HEK293T (cell line): ENCODE results near the gene SERINC1.

Experiments used
- CTCF ChIA-PET: fragments of 350-600 bp; formaldehyde crosslinking; extraction: SDS; loops from one replicate; lab custom pipeline; 2021; ENCODE audit warnings: antibody characterized with exemption, inconsistent platforms; lab: Yijun Ruan, JAX
- POLR2A ChIA-PET: fragments of 350-600 bp; formaldehyde crosslinking; extraction: SDS; loops from one replicate; lab custom pipeline; 2020; ENCODE audit warnings: antibody characterized with exemption, inconsistent platforms; lab: Yijun Ruan, JAX
- DNase-seq: peaks from one replicate; pipeline ENCODE4 v3.0.0; 2012; ENCODE audit warnings: mixed read lengths; ENCODE audit errors: extremely low spot score
- ARNT ChIP-seq: fragments of 450-650 bp; IDR thresholded peaks from 2 replicates; pipeline ENCODE4 v1.6.1; 2017; ENCODE audit warnings: mild to moderate bottlenecking
- BHLHE40 ChIP-seq: fragments of 450-650 bp; IDR thresholded peaks from 2 replicates; pipeline ENCODE4 v1.6.1; 2016; ENCODE audit warnings: mild to moderate bottlenecking, moderate library complexity, borderline replicate concordance
- CTBP1 ChIP-seq: fragments of 450-650 bp; IDR thresholded peaks from 2 replicates; pipeline ENCODE4 v1.6.1; 2016; ENCODE audit warnings: borderline replicate concordance
- ELF4 ChIP-seq: fragments of 450-650 bp; IDR thresholded peaks from 2 replicates; pipeline ENCODE4 v1.6.1; 2017; ENCODE audit warnings: antibody characterized with exemption
- FOXA1 ChIP-seq: fragments of 450-650 bp; IDR thresholded peaks from 2 replicates; pipeline ENCODE4 v1.6.1; 2016; ENCODE audit warnings: mild to moderate bottlenecking
- FOXK2 ChIP-seq: fragments of 450-650 bp; IDR thresholded peaks from 2 replicates; pipeline ENCODE4 v1.6.1; 2016; ENCODE audit warnings: mild to moderate bottlenecking
- FOXM1 ChIP-seq: fragments of 450-650 bp; IDR thresholded peaks from 2 replicates; pipeline ENCODE4 v1.6.1; 2017; ENCODE audit warnings: mild to moderate bottlenecking, borderline replicate concordance
- HDGF ChIP-seq: fragments of 450-650 bp; IDR thresholded peaks from 2 replicates; pipeline ENCODE4 v1.6.1; 2017; ENCODE audit warnings: antibody characterized with exemption, borderline replicate concordance
- L3MBTL2 ChIP-seq: fragments of 450-650 bp; conservative IDR thresholded peaks from 2 replicates; pipeline ENCODE4 v1.6.1; 2016; ENCODE audit warnings: mild to moderate bottlenecking
- LEF1 ChIP-seq: fragments of 450-650 bp; IDR thresholded peaks from 2 replicates; pipeline ENCODE4 v1.6.1; 2017; ENCODE audit warnings: mild to moderate bottlenecking, borderline replicate concordance
- NFRKB ChIP-seq: fragments of 450-650 bp; IDR thresholded peaks from 2 replicates; pipeline ENCODE4 v1.6.1; 2016; ENCODE audit warnings: mild to moderate bottlenecking, moderate library complexity
- SP1 ChIP-seq: fragments of 450-650 bp; IDR thresholded peaks from 2 replicates; pipeline ENCODE4 v1.6.1; 2017
- SUZ12 ChIP-seq: fragments of 450-650 bp; IDR thresholded peaks from 2 replicates; pipeline ENCODE4 v1.6.1; 2016; ENCODE audit warnings: mild to moderate bottlenecking
- TARDBP ChIP-seq: fragments of 450-650 bp; IDR thresholded peaks from 2 replicates; pipeline ENCODE4 v1.6.1; 2016
- ZNF384 ChIP-seq: fragments of 450-650 bp; IDR thresholded peaks from 2 replicates; pipeline ENCODE4 v1.6.1; 2016
- TF ChIP-seq, protein P1 (sequence below): fragments of 450-650 bp; IDR thresholded peaks from 2 replicates; pipeline ENCODE4 v1.6.1; 2016

The SERINC1 gene

DNA sequence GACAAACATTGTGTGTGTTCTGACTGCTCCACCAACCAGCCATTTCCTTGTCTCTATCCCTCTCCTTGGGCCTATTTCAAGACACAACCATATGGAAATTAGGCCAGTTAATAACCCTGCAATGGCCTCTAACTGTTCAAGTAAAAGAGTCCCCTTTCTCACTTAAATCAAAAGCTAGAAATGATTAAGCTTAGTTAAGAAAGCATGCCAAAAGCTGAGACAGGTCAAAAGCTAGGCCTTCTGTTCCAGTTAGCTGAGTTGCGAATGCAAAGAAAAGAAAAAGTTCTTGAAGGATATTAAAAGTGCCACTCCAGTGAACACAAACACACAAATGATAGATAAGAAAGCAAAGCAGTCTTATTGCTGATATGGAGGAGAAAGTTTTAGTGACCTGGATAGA is 22.5 kb downstream of the SERINC1 start:
- no peak for DNase-seq
- CTCF ChIA-PET: no interaction called here
- TF ChIP-seq SUZ12: no peak
- TF ChIP-seq HDGF: no peak
- no peak for TF ChIP-seq SP1
- TF ChIP-seq ELF4: no peak
- TF ChIP-seq ARNT: no peak
- TF ChIP-seq CTBP1: no peak
- no peak for TF ChIP-seq FOXA1
- no peak for TF ChIP-seq L3MBTL2
- no peak for TF ChIP-seq TARDBP
- TF ChIP-seq FOXM1: no peak
- TF ChIP-seq FOXK2: no peak
- TF ChIP-seq LEF1: no peak
- TF ChIP-seq, protein P1, sequence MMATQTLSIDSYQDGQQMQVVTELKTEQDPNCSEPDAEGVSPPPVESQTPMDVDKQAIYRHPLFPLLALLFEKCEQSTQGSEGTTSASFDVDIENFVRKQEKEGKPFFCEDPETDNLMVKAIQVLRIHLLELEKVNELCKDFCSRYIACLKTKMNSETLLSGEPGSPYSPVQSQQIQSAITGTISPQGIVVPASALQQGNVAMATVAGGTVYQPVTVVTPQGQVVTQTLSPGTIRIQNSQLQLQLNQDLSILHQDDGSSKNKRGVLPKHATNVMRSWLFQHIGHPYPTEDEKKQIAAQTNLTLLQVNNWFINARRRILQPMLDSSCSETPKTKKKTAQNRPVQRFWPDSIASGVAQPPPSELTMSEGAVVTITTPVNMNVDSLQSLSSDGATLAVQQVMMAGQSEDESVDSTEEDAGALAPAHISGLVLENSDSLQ: no peak
- no peak for TF ChIP-seq NFRKB
- no peak for TF ChIP-seq BHLHE40
- TF ChIP-seq ZNF384: no peak
- POLR2A ChIA-PET: no interaction called here

DNA sequence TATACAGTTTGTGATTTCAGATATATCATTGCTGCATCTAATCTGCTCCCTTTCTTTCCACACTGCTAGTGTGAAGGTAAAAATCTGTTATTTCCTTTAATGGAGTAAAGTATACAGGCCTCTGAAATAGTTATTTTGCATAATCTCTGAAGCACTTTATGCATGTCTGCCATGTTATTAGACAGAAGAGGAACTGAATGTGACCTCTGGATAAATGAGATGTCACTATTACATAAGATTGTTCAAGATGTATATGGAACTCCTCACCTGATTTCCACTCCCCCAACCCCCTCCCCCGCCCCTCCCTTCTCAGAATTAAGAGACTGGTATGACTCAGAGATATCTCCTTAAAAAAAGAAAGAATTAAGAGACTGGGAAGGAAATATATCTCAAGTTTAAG is 26.3 kb downstream of the SERINC1 start:
- no peak for DNase-seq
- TF ChIP-seq ARNT: no peak
- TF ChIP-seq SP1: no peak
- TF ChIP-seq ELF4: no peak
- TF ChIP-seq, protein P1: no peak
- TF ChIP-seq FOXK2: no peak
- TF ChIP-seq BHLHE40: no peak
- TF ChIP-seq TARDBP: no peak
- TF ChIP-seq L3MBTL2: no peak
- TF ChIP-seq FOXM1: no peak
- no peak for TF ChIP-seq FOXA1
- no peak for TF ChIP-seq NFRKB
- no peak for TF ChIP-seq HDGF
- TF ChIP-seq SUZ12: no peak
- no peak for TF ChIP-seq LEF1
- no peak for TF ChIP-seq CTBP1
- ChIA-PET POLR2A (no interaction called here), CTCF (no interaction called here)

DNA sequence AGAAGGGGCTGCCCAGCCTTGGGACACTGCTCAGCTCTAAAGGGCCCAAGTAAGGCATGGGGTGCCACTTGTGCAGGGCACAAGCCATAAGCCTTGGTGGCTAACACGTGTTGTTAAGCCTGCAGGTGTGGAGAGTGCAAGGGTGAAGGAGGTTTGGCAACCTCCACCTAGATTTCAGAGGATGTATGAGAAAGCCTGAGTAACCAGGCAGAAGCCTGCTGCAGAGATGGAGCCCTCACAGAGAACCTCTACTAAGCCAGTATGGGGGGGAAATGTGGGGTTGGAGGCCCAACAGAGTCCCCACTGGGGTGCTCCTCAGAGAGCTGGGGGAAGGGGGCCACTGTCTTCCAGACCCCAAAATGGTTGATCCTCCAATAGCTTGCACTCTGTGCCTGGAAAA is 32.6 kb downstream of the SERINC1 start:
- ChIA-PET POLR2A (no interaction called here), CTCF (no interaction called here)
- no peak for TF ChIP-seq FOXM1
- no peak for TF ChIP-seq SP1
- no peak for TF ChIP-seq HDGF
- TF ChIP-seq SUZ12: no peak
- no peak for TF ChIP-seq NFRKB
- TF ChIP-seq FOXA1: no peak
- no peak for TF ChIP-seq BHLHE40
- no peak for TF ChIP-seq ZNF384
- TF ChIP-seq CTBP1: no peak
- TF ChIP-seq L3MBTL2: no peak
- no peak for TF ChIP-seq ARNT
- TF ChIP-seq LEF1: no peak
- no peak for TF ChIP-seq TARDBP
- no peak for TF ChIP-seq FOXK2
- TF ChIP-seq ELF4: no peak
- TF ChIP-seq, protein P1: no peak
- DNase-seq: no peak

DNA sequence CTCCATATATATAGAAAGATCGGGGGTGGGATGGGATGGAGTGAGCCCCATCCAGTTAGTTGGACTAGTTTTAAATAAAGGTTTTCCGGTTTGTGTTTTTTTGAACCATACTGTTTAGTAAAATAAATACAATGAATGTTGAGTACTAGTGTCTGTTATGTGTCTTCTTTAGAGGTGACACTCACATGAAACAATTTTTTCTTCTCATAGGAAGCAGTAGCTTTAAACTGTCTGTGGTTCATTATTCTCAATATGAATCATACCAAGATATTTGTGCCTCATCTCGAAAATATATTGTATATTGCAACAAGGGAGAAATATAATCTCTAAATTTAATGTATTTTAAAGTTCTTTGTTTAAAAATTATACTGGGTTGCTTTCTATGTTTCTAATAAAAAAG is 38.8 kb downstream of the SERINC1 start:
- no peak for DNase-seq
- TF ChIP-seq FOXA1: no peak
- TF ChIP-seq FOXK2: no peak
- no peak for TF ChIP-seq TARDBP
- TF ChIP-seq L3MBTL2: no peak
- TF ChIP-seq, protein P1: no peak
- no peak for TF ChIP-seq CTBP1
- TF ChIP-seq NFRKB: no peak
- TF ChIP-seq LEF1: no peak
- TF ChIP-seq FOXM1: no peak
- no peak for TF ChIP-seq ELF4
- POLR2A ChIA-PET: no interaction called here
- CTCF ChIA-PET: no interaction called here

DNA sequence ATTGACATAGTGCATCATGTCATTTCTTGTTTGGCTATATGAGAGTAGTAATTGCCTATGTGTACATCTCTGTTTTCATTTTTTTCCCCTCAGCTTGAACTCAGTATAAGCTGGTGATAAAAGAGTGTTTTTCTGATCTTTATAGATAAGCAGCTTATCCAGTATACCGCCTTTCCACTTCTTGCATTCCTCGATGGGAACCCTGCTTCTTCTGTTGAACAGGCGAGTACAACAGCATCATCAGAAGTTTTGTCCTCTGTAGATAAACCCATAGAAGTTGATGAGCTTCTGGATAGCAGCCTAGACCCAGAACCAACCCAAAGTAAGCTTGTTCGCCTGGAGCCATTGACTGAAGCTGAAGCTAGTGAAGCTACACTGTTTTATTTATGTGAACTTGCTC is 39.8 kb downstream of the SERINC1 start:
- CTCF ChIA-PET: no interaction called here
- TF ChIP-seq TARDBP: no peak
- no peak for TF ChIP-seq FOXA1
- no peak for TF ChIP-seq SP1
- no peak for TF ChIP-seq ARNT
- TF ChIP-seq LEF1: no peak
- no peak for TF ChIP-seq BHLHE40
- no peak for TF ChIP-seq FOXM1
- TF ChIP-seq FOXK2: no peak
- TF ChIP-seq, protein P1: no peak
- no peak for TF ChIP-seq NFRKB
- TF ChIP-seq SUZ12: no peak
- TF ChIP-seq CTBP1: no peak
- no peak for TF ChIP-seq L3MBTL2
- POLR2A ChIA-PET: no interaction called here
- no peak for DNase-seq

DNA sequence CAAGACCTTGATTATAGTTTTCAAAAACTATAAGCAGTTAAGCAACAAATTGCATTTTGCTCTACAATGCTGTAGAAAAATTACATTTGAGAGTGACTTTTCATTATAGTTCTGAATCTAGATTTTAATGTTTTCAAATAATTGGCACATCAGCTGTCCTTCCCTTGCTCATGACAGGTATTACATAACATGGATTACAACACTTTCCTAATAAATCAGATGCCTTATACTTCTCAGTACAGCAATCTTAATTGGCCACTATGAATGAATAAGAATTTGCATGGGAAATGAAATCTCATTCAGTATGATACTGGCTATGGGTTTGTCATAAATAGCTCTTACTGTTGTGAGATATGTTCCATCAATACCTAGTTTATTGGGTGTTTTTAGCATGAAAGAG is 42.3 kb downstream of the SERINC1 start:
- ChIA-PET CTCF (no interaction called here), POLR2A (no interaction called here)
- DNase-seq: no peak

More for the DNA sequence above, 42.3 kb downstream of the SERINC1 start:
- TF ChIP-seq SP1: no peak
- TF ChIP-seq SUZ12: no peak
- no peak for TF ChIP-seq NFRKB
- TF ChIP-seq FOXM1: no peak
- TF ChIP-seq ELF4: no peak
- no peak for TF ChIP-seq TARDBP
- no peak for TF ChIP-seq HDGF
